T-helper 17 cell (primary cell): ENCODE data around the gene KCNJ12. TPM values are rescaled to one million over a fixed set of nuclear protein-coding genes. Genes with fewer than 3 reads are reported as not detected.
"Not testable (repeated sequence)": the region's sequence is repeated elsewhere in the genome, so short reads cannot be mapped to it uniquely, and the experiment has no call there.

Experiments used
- ATAC-seq: fragments of 150-1000 bp; cut with Tn5 transposase; 2 replicates; pipeline ENCODE4 v1.10.0; 2021; ENCODE audit warnings: mild to moderate bottlenecking, moderate library complexity
- DNase-seq, 3 donors: peaks; one replicate each; pipeline versions ENCODE4 v3.0.0 to v3.0.0-alpha.2; 2020 to 2021
- H3K9me3 ChIP-seq: one replicate; pipeline ENCODE4 v1.7.0; 2013; ENCODE audit warnings: low read length, mild to moderate bottlenecking; ENCODE audit not compliant: control insufficient read depth, poor library complexity, severe bottlenecking
- H3K27ac Mint-ChIP-seq: one replicate; pipeline ENCODE4 v1.8.0; 2022; ENCODE audit warnings: mild to moderate bottlenecking, moderate library complexity, mixed read lengths
- H3K27me3 Mint-ChIP-seq: one replicate; pipeline ENCODE4 v1.8.0; 2022; ENCODE audit warnings: mixed read lengths
- H3K36me3 Mint-ChIP-seq: one replicate; pipeline ENCODE4 v1.8.0; 2022; ENCODE audit warnings: low read depth, mixed read lengths
- H3K4me1 Mint-ChIP-seq: one replicate; pipeline ENCODE4 v1.8.0; 2022; ENCODE audit warnings: mild to moderate bottlenecking, mixed read lengths
- H3K4me3 Mint-ChIP-seq: one replicate; pipeline ENCODE4 v1.8.0; 2022; ENCODE audit warnings: mild to moderate bottlenecking, moderate library complexity, mixed read lengths
- total RNA-seq, 4 donors: library from RNA in 2 of 4; stranded (reverse) in 2 of 4; gene quantifications; one replicate each; pipeline ENCODE4 v1.2.3 and lab custom pipeline; 2022 to 2026

Gene KCNJ12
- total RNA-seq, 2 donors from 2014 or later = 0.12 TPM; not detected in 1

DNA sequence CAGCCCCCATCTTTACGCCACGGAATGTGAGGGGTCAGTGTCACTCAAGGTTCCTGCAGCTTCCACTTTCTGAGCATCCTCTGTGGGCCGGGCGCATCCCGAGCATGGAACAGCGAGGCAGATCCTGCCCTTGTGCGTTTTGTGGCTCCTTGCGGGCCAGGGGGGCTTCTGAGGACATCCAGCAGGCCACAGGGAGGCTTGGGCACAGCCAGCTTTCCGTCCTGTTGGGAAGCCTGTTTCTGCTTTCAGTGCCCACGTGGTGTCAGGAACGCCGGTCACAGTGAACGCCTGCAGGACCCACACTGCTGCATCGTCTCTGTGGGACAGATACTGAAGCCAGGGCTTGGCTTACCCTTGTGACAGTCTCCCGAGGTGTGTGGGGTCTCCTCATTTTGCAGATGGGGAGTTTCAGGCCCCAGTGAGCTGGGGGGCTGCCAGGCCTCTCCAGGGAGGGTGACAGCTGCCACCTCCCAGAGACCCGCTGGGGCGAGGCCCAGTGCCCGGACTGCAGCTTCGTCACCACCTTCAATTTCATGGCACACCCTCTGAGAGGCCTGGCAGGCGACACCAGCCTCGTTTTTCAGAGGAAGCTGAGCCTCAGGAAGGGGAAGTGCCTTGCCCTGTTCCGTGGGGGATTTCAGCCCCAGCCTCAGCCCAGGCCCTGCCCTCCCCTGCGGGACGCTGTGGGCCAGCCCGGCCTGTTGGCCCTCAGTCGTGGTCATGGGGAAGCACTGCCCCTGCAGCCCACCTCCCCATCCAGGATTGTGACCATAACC lies 29.0 kb downstream of the KCNJ12 start:
- not testable (repeated sequence) for DNase-seq, H3K4me1 Mint-ChIP-seq, H3K4me3 Mint-ChIP-seq, ATAC-seq, H3K27ac Mint-ChIP-seq, H3K9me3 ChIP-seq, H3K36me3 Mint-ChIP-seq, H3K27me3 Mint-ChIP-seq

DNA sequence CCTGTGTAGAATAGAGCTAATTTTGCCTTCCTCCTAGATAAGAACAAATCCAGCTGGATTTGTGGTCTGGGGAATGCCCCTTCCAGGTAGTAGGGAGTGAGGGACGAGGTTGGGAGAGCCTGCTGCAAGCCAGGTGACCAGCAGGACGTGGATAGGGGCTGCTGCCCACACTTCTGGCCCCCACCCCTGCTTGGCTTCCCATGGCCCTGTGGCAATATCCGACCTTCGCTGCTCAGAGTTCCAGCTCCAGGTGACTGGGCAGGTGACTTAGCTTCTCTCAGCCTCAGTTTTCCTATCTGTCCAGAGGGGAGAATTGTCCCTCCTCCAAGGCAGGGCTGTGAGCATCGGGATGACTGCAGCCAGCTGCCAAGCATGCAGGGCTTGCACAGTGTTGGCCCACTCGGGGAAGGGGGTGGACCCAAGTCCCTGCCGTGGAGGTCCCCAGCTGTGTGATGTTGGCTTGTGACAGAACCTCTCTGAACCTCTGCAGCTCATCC lies 29.8 kb downstream of the KCNJ12 start:
- not testable (repeated sequence) for H3K27me3 Mint-ChIP-seq, H3K9me3 ChIP-seq, H3K4me3 Mint-ChIP-seq, DNase-seq, H3K4me1 Mint-ChIP-seq, ATAC-seq, H3K27ac Mint-ChIP-seq, H3K36me3 Mint-ChIP-seq

DNA sequence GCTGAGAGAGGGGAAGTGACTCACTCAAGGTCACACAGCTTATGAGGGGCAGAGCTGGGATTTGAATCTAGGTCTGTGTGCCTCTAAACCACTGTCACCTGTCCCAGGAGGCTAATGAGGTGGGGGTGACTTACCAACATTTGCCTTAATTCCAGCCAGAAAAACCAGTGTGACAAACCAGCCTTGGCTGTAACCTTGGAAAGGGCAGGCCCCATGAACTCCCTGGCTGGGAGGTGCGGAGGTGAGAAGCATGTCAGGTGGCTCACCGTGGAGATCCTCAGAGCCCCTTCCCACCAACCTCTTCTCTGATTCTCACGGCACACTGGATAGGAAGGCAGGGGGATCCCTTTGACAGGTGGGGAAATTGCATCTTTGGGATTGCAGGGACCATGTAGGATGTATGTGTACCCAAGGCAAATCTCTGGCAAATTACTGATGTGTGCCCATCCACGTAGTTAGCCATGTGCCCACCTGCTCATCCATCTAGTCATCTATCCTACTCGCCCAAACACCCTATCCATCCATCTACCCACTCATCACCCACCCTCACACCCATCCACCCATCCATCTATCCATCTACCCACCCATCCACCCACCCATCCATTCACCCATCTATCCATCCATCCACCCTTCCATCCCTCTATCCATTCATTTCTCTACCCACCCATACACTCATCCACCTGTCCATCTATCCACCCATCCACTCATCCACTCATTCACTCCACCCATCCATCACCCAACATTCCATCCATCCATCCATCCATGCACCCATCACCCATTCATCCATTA lies 30.7 kb downstream of the KCNJ12 start:
- H3K9me3 ChIP-seq, H3K27ac Mint-ChIP-seq, H3K27me3 Mint-ChIP-seq, H3K4me3 Mint-ChIP-seq, DNase-seq, H3K36me3 Mint-ChIP-seq, ATAC-seq, H3K4me1 Mint-ChIP-seq: not testable (repeated sequence)

DNA sequence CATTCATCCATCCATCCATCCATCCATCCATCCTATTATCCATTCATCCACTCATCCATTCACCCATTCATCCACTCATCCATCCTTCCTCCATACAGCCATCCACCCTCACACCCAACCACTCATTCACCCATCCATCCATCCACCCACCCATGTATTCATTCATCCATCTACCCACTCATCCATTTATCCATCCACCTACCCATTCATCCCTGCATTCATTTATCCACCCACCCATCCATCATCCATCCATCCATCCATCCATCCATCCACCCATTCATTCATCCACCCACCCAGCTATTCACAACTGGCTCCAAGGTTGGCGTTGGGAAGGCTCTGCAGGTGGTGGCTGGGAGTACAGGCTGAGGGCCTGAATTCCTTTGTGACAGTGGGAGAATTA lies 31.6 kb downstream of the KCNJ12 start:
- not testable (repeated sequence) for H3K4me3 Mint-ChIP-seq, H3K27me3 Mint-ChIP-seq, DNase-seq, H3K9me3 ChIP-seq, H3K27ac Mint-ChIP-seq, ATAC-seq, H3K36me3 Mint-ChIP-seq, H3K4me1 Mint-ChIP-seq

DNA sequence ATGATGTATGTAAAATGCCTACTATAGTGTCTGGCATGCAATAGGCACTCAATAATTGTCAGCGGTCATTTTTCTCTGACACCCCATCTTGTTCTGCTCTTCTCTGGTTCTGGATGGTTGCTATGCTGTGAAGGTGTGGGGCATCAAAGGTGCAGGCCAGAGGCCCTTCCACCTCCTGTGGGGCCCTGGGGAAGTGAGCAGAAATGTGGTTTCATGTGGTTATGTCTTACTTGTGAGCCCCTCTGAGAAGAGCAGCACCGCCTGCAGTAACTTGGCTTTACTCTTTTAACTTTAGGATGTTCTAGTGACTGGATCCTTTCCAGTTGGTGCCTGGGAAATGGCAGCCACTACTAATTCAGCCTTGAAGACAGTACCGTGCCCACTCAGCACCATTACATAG lies 32.1 kb downstream of the KCNJ12 start:
- H3K4me1 Mint-ChIP-seq, H3K4me3 Mint-ChIP-seq, DNase-seq, ATAC-seq, H3K9me3 ChIP-seq, H3K27me3 Mint-ChIP-seq, H3K27ac Mint-ChIP-seq, H3K36me3 Mint-ChIP-seq: not testable (repeated sequence)

DNA sequence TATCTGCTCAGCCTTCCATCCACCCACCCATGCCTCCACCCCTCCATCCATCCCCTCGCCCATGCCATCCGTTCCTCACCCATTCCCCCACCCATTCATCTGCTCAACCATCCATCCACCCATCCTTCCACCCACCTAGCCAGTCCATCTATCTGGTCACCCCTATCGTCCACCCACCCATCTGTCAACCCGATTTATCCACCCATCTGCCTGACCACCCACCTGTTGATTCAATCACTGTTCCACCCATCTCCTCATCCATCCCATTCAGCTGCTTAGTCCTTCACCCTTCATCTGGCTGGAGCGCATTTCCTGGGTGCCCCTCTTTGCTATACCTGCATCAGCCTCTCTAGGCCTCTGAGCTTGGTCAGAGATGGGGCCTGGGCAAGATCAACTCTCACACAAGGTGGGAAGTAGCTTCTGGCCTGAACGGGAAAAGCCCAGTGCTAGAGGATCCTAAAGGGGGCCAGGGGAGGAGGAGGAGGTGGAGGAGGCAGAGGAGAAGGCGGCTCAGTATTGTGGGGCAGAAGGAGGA lies 32.7 kb downstream of the KCNJ12 start:
- not testable (repeated sequence) for H3K9me3 ChIP-seq, H3K36me3 Mint-ChIP-seq, ATAC-seq, H3K4me3 Mint-ChIP-seq, H3K4me1 Mint-ChIP-seq, H3K27me3 Mint-ChIP-seq, H3K27ac Mint-ChIP-seq, DNase-seq

DNA sequence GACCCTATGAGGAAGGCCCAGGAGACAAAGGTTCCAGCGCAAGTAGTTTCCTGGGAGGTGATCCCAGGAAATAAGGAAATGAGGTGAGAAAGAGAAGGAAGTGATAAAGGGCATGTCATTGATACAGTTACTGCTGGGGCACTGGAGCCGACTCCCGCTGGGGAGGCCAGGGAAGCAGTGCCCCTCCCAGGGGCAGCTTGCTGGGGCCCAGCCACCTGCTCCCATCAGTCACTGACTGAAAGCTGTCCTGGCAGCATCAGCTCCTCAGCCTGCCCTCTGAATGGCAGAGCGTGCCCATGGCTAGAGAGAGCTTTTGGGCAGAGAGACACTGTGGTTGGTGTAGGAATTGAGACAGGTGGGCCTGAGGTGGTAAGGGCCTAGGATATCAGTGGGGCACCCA lies 33.2 kb downstream of the KCNJ12 start:
- not testable (repeated sequence) for DNase-seq, H3K27ac Mint-ChIP-seq, ATAC-seq, H3K4me1 Mint-ChIP-seq, H3K27me3 Mint-ChIP-seq, H3K4me3 Mint-ChIP-seq, H3K36me3 Mint-ChIP-seq, H3K9me3 ChIP-seq

DNA sequence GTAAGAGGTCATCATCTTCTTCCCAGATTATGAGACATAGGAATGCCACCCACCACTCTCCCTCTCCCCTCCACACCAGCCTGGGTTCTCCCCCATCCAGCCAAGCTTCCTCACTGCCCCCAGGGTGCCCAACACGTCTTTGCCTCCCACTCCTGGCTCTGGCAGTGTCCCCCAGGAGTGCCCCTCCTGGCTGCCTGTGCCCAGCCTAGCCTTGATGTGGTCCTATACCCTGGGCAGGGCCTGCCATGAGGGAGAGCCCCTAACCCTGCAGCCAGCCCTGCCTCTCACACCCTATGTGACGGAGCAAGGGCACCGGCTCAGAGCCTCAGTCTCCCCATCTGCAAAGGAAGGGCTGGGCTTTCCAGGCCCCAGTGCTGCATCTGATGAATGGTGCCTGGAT lies 33.8 kb downstream of the KCNJ12 start:
- not testable (repeated sequence) for DNase-seq, H3K27me3 Mint-ChIP-seq, H3K4me3 Mint-ChIP-seq, H3K36me3 Mint-ChIP-seq, H3K4me1 Mint-ChIP-seq, H3K9me3 ChIP-seq, H3K27ac Mint-ChIP-seq, ATAC-seq

DNA sequence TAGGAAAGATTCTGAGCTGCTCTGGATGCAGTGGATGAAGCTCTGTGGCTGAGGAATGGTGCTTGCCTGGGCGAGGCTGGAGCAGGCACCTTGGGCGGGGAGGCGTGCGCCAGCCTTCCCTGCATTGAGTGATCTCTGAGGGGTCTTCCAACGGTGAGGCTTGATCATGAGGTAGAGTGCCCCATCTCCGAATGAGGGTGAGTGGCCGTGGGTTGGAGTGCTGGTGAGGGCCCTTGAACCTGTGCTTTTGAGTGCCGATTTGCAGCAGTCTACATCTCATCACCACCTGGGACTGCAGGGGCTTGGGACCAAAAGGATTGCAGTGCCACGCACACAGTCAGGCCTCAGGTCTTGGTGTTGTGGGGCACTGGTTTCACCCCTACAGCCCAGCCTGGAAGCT lies 34.2 kb downstream of the KCNJ12 start:
- ATAC-seq, H3K36me3 Mint-ChIP-seq, H3K4me1 Mint-ChIP-seq, H3K27me3 Mint-ChIP-seq, DNase-seq, H3K27ac Mint-ChIP-seq, H3K9me3 ChIP-seq, H3K4me3 Mint-ChIP-seq: not testable (repeated sequence)

DNA sequence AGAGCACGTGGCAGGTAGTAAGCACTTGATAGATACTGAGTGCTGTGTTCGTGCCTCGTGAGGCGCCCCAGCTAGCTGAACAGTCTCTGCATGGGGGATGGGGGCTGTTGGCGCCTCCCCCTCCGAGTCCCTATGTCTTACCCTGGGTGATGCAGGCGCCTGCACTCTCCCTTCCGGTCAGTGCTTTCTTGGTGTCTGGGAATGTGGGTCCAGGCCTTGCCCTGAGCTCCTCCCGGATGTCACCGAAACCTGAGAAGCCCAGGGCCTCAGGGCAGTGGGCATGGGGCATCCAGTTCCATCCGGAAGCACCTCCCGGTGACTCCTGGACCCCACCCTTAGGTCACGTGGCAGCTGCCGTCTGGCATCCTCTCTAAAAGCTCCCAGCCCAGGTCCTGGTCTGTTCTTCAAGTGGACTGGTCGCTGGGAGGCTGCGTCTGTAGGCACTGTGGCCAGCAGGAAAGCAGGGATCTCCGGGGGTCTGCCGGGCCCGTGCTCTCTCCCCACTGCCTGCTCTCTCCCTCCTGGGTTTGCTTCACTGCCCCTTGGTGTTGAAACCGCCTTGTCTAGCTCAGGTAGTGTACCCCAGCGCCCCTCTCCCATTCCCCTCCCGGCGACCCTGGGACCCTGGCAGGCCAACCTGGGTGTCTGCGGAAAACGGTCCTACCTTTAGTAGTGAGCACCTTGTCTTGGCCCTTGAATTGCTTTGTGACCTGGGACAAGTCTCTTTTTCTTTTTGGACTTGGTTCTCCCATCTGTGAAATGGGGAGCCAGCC lies 34.9 kb downstream of the KCNJ12 start:
- not testable (repeated sequence) for H3K27ac Mint-ChIP-seq

DNA sequence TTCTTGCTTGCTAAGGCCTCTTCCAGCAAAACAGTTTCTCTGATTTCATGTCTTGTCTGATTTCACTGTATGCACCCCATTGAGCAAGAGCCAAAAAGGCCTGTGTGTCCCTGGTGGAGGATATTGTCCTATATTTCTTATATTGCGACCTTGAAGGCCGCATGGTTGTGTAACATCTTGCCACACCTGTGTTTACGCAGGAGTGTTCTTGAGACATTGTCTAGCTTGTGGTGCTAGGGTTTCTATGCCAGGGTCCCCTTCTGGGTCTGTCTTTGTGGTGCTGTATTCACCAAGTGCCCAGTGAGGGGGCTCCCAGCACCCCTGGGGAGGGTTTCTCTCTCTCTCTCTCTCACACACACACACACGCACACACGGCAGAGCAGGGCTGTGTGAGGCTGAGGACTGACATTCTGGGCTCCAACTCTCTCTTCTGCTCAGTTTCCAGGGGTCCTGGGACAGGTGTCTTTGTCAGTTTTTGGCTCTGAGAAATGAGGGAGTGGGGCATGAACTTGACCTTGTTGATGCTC lies 35.6 kb downstream of the KCNJ12 start:
- H3K36me3 Mint-ChIP-seq, H3K27ac Mint-ChIP-seq, DNase-seq, H3K27me3 Mint-ChIP-seq, H3K4me1 Mint-ChIP-seq, H3K9me3 ChIP-seq, ATAC-seq, H3K4me3 Mint-ChIP-seq: not testable (repeated sequence)

More for the DNA sequence above, 34.9 kb downstream of the KCNJ12 start:
- DNase-seq, H3K36me3 Mint-ChIP-seq, H3K27me3 Mint-ChIP-seq, H3K9me3 ChIP-seq, H3K4me1 Mint-ChIP-seq, H3K4me3 Mint-ChIP-seq, ATAC-seq: not testable (repeated sequence)

DNA sequence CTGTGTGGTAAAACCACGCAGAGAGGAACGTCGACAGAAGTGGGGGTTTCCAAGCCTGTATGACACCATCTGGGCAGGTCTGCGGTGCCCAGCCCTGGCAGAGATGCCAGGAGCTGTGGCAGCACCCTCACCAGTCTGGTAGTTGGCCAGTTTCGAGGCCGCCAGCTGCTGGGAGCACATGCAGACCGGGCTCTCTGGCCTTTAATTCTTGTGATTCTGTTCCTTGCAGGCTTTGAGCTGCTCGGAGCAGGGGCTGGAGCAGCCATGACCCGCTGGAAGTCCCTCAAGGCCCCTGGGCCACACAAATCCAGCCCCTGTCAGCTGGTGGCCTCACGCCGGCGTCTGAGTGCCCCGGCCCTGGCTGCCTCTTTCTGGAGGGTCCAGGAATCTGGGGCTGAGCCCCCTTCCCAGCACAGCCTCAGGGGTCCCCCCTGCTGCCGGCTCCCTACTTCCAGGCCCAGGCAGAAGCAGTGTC lies 36.1 kb downstream of the KCNJ12 start:
- not testable (repeated sequence) for H3K4me3 Mint-ChIP-seq, DNase-seq, H3K9me3 ChIP-seq, H3K27ac Mint-ChIP-seq, ATAC-seq, H3K36me3 Mint-ChIP-seq, H3K27me3 Mint-ChIP-seq, H3K4me1 Mint-ChIP-seq
